H1 (cell line): ENCODE data around the gene UBN2. TPM values are rescaled to one million over a fixed set of nuclear protein-coding genes. Genes with fewer than 3 reads are reported as not detected.
"Not testable (repeated sequence)": the region's sequence is repeated elsewhere in the genome, so short reads cannot be mapped to it uniquely, and the experiment has no call there.

Experiments
- CTCF ChIA-PET: fragments of 300-600 bp; sonication (Branson Sonifier 250); formaldehyde crosslinking; loops from one replicate; lab custom pipeline; 2021; ENCODE audit not compliant: partially characterized antibody; lab: Charles Lee
- POLR2A ChIA-PET: fragments of 300-600 bp; sonication (Branson Sonifier 250); formaldehyde crosslinking; loops from one replicate; lab custom pipeline; 2021; ENCODE audit warnings: inconsistent platforms; ENCODE audit not compliant: partially characterized antibody; lab: Charles Lee
- DNase-seq, 2 experiments: peaks; one replicate each; pipeline versions ENCODE4 v3.0.0 to v3.0.0-alpha.2; 2010 to 2022; ENCODE audit warnings: low spot score in 2 of 2, low read depth in 1 of 2, mixed read lengths in 1 of 2
- FAIRE-seq: peaks from 2 replicates; lab custom pipeline; 2011; peaks lifted over from hg19 to GRCh38; lab: Jason Lieb, UNC
- H2AFZ ChIP-seq: 2 replicates; pipeline ENCODE4 v1.8.1; 2012; ENCODE audit warnings: low read length, inconsistent platforms
- H2AK5ac ChIP-seq: 2 replicates; pipeline ENCODE4 v1.6.1; 2013; ENCODE audit warnings: low read depth, low read length
- H2BK120ac ChIP-seq: replicated peaks from 2 replicates; pipeline ENCODE3; 2013; ENCODE audit warnings: low read depth, low read length, inconsistent platforms
- H2BK12ac ChIP-seq: 2 replicates; pipeline ENCODE4 v1.6.1; 2013; ENCODE audit warnings: low read depth, low read length
- H2BK15ac ChIP-seq: 2 replicates; pipeline ENCODE4 v1.6.1; 2013; ENCODE audit warnings: low read length
- H2BK20ac ChIP-seq: 2 replicates; pipeline ENCODE4 v1.6.1; 2013; ENCODE audit warnings: low read length
- H2BK5ac ChIP-seq: 2 replicates; pipeline ENCODE4 v1.6.1; 2013; ENCODE audit warnings: low read depth, low read length
- H3K14ac ChIP-seq: 2 replicates; pipeline ENCODE4 v1.6.1; 2013; ENCODE audit warnings: inconsistent platforms; ENCODE audit not compliant: insufficient read length
- H3K18ac ChIP-seq: 2 replicates; pipeline ENCODE4 v1.6.1; 2013; ENCODE audit warnings: low read length; ENCODE audit errors: extremely low read depth
- H3K23ac ChIP-seq: 2 replicates; pipeline ENCODE4 v1.6.1; 2013; ENCODE audit warnings: inconsistent platforms; ENCODE audit not compliant: insufficient read length
- H3K23me2 ChIP-seq: 2 replicates; pipeline ENCODE4 v1.6.1; 2013; ENCODE audit warnings: low read depth, low read length
- H3K27ac ChIP-seq: 2 replicates; pipeline ENCODE4 v1.6.1; 2011; ENCODE audit warnings: low read depth, low read length, inconsistent platforms
- H3K27me3 ChIP-seq, 4 experiments: replicated peaks in 1 of 4; 1 replicate in 1 of 4; 2 replicates in 3 of 4; pipeline versions ENCODE4 v1.6.1 to v1.8.1; 2011 to 2013; ENCODE audit warnings: low read length in 3 of 4, mild to moderate bottlenecking in 3 of 4, inconsistent platforms in 2 of 4, mixed read lengths in 2 of 4, moderate library complexity in 1 of 4; ENCODE audit not compliant: control insufficient read depth in 3 of 4, insufficient read depth in 3 of 4; ENCODE audit errors: extremely low read depth in 1 of 4
- H3K36me3 ChIP-seq, 4 experiments: 2 replicates each; pipeline versions ENCODE4 v1.6.1 to v1.8.1; 2011 to 2013; ENCODE audit warnings: mild to moderate bottlenecking in 4 of 4, low read length in 3 of 4, moderate library complexity in 2 of 4, control low read depth in 1 of 4, inconsistent platforms in 1 of 4; ENCODE audit not compliant: insufficient read depth in 4 of 4, control insufficient read depth in 2 of 4
- H3K4ac ChIP-seq: replicated peaks from 2 replicates; pipeline ENCODE3; 2013; ENCODE audit warnings: low read length, low read depth, mixed read lengths, inconsistent platforms; ENCODE audit not compliant: insufficient read length
- H3K4me1 ChIP-seq, 4 experiments: replicated peaks in 1 of 4; 1 replicate in 1 of 4; 2 replicates in 3 of 4; pipeline versions ENCODE4 v1.6.1 to v1.8.1; 2011 to 2013; ENCODE audit warnings: low read length in 3 of 4, inconsistent platforms in 2 of 4, mixed read lengths in 1 of 4; ENCODE audit not compliant: insufficient read depth in 4 of 4, control insufficient read depth in 3 of 4
- H3K4me2 ChIP-seq, 2 experiments: 2 replicates each; pipeline versions ENCODE4 v1.6.1 to v1.8.1; 2011 to 2013; ENCODE audit warnings: low read depth in 2 of 2, low read length in 2 of 2, control low read depth in 1 of 2, inconsistent platforms in 1 of 2, mild to moderate bottlenecking in 1 of 2; ENCODE audit not compliant: insufficient read depth in 1 of 2
- H3K4me3 ChIP-seq, 4 experiments: fragments of 200-600, 300-600 bp in 1 of 4; sonication (generic), shearing (Covaris generic), sonication (Bioruptor Twin) in 1 of 4; 2 replicates each; pipeline versions ENCODE4 v1.5.1 to v1.8.1; 2011 to 2016; ENCODE audit warnings: low read length in 4 of 4, low read depth in 3 of 4, control low read depth in 2 of 4, inconsistent platforms in 2 of 4, mild to moderate bottlenecking in 2 of 4, mixed read lengths in 1 of 4, moderate library complexity in 1 of 4; ENCODE audit not compliant: insufficient read depth in 2 of 4; ENCODE audit errors: extremely low read depth in 1 of 4
- H3K56ac ChIP-seq: replicated peaks from 2 replicates; pipeline ENCODE3; 2013; ENCODE audit warnings: low read depth, mild to moderate bottlenecking, mixed read lengths, low read length, inconsistent platforms; ENCODE audit not compliant: insufficient read length
- H3K79me1 ChIP-seq: 2 replicates; pipeline ENCODE4 v1.6.1; 2013; ENCODE audit warnings: low read depth, low read length, control low read depth
- H3K79me2 ChIP-seq, 2 experiments: 2 replicates each; pipeline versions ENCODE4 v1.6.1 to v1.8.1; 2012 to 2013; ENCODE audit warnings: low read length in 2 of 2, mild to moderate bottlenecking in 2 of 2, inconsistent platforms in 1 of 2; ENCODE audit not compliant: insufficient read depth in 2 of 2, control insufficient read depth in 1 of 2
- H3K9ac ChIP-seq, 4 experiments: replicated peaks in 1 of 4; 1 replicate in 1 of 4; 2 replicates in 3 of 4; pipeline versions ENCODE4 v1.6.1 to v1.8.1; 2011 to 2013; ENCODE audit warnings: low read depth in 3 of 4, low read length in 3 of 4, control low read depth in 2 of 4, mild to moderate bottlenecking in 2 of 4, moderate library complexity in 2 of 4, inconsistent platforms in 1 of 4; ENCODE audit errors: extremely low read depth in 1 of 4
- H3K9me3 ChIP-seq, 2 experiments: 2 replicates each; pipeline versions ENCODE4 v1.6.1 to v1.8.1; 2012 to 2013; ENCODE audit warnings: mild to moderate bottlenecking in 2 of 2, moderate library complexity in 2 of 2, control low read depth in 1 of 2, inconsistent platforms in 1 of 2, low read depth in 1 of 2, low read length in 1 of 2, mixed read lengths in 1 of 2; ENCODE audit not compliant: insufficient read depth in 2 of 2
- H4K20me1 ChIP-seq, 2 experiments: replicated peaks in 1 of 2; 2 replicates each; pipeline versions ENCODE3 to v1.8.1; 2011 to 2013; ENCODE audit warnings: inconsistent platforms in 2 of 2, low read length in 2 of 2, mild to moderate bottlenecking in 1 of 2; ENCODE audit not compliant: insufficient read depth in 2 of 2, control insufficient read depth in 1 of 2
- H4K5ac ChIP-seq: 2 replicates; pipeline ENCODE4 v1.6.1; 2013; ENCODE audit warnings: low read length, low read depth, mixed read lengths, inconsistent platforms; ENCODE audit not compliant: insufficient read length
- H4K8ac ChIP-seq: 2 replicates; pipeline ENCODE4 v1.8.0; 2013; ENCODE audit warnings: mild to moderate bottlenecking, moderate library complexity, low read length, inconsistent platforms; ENCODE audit not compliant: insufficient read depth; ENCODE audit errors: extremely low read depth
- H4K91ac ChIP-seq: replicated peaks from 2 replicates; pipeline ENCODE3; 2013; ENCODE audit warnings: low read length, mixed read lengths, inconsistent platforms; ENCODE audit not compliant: insufficient read length
- WGBS, 2 experiments: shearing (Covaris generic) in 1 of 2; methylation state at CpG; one replicate each; pipeline versions ENCODE4 v1.1.6 to v1.1.7; 2013 to 2015; ENCODE audit warnings: low lambda C conversion rate in 2 of 2, mixed read lengths in 2 of 2, inconsistent platforms in 1 of 2, low coverage in 1 of 2, missing lambda C conversion rate in 1 of 2; ENCODE audit not compliant: insufficient replicate concordance in 2 of 2, insufficient coverage in 1 of 2, insufficient read length in 1 of 2; ENCODE audit errors: extremely low coverage in 1 of 2, missing lambda C conversion rate in 1 of 2; 5-methylcytosine and 5-hydroxymethylcytosine counted together
- polyA plus RNA-seq, 7 experiments: library from polyadenylated mRNA; depleted of rRNA in 3 of 7; stranded (reverse) in 5 of 7; unstranded in 2 of 7; fragments of >200 nt in 5 of 7; fragments of 200-250 nt in 2 of 7; gene quantifications; 1 replicate in 5 of 7; 2 replicates in 1 of 7; 4 replicates in 1 of 7; pipeline versions ENCODE4 v1.2.1 to v1.2.3, GENCODE V29; 2011 to 2013; ENCODE audit warnings: missing spikeins in 2 of 7, mixed read lengths in 2 of 7
- total RNA-seq: library from RNA; stranded (reverse); fragmentation: NEBNext Ultra II Directional; extraction: Animal tissue kit (Norgen Biotek cat#: 25700); gene quantifications from 2 replicates; pipeline ENCODE4 v1.2.1, GENCODE V29; 2021

Gene UBN2
- total and polyA plus RNA-seq, 2 of the 8 experiments (the other 6 are each of a cell fraction or from before 2014, with no cell fraction given), result 4.1 to 39.6 TPM

DNA sequence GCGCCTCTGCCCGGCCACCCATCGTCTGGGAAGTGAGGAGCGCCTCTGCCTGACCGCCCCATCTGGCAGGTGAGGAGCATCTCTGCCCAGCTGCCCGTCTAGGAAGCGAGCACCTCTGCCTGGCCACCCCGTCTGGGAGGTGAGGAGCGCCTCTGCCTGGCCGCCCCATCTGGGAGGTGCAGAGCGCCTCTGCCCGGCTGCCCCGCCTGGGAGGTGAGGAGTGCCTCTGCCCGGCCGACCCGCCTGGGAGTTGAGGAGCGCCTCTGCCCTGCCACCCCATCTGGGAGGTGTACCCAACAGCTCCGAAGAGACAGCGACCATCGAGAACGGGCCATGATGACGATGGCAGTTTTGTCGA lies 4.9 kb upstream of the UBN2 start:
- H4K5ac ChIP-seq, H3K14ac ChIP-seq, H3K27ac ChIP-seq, POLR2A ChIA-PET, H3K79me1 ChIP-seq, H3K79me2 ChIP-seq, H3K23me2 ChIP-seq, CTCF ChIA-PET, FAIRE-seq, H3K23ac ChIP-seq, H4K91ac ChIP-seq, H2AFZ ChIP-seq, H2BK120ac ChIP-seq, DNase-seq, H2BK15ac ChIP-seq, H2BK20ac ChIP-seq, H4K20me1 ChIP-seq, H3K18ac ChIP-seq, H2BK5ac ChIP-seq, H3K56ac ChIP-seq, H3K27me3 ChIP-seq, H3K36me3 ChIP-seq, H2BK12ac ChIP-seq, H3K4ac ChIP-seq, H3K4me1 ChIP-seq, H2AK5ac ChIP-seq, H3K4me3 ChIP-seq, H4K8ac ChIP-seq, H3K9ac ChIP-seq, H3K4me2 ChIP-seq: not testable (repeated sequence)
- 95% methylated on average over 8 of the region's 23 CpGs; no CpG with 5 or more reads in 1 of the 2 experiments for WGBS, 2 experiments
- H3K9me3 ChIP-seq, result peaks cover 0 to 18% of the 10 kb centered on the region in 2 experiments; a peak in 3 of 4 replicates

DNA sequence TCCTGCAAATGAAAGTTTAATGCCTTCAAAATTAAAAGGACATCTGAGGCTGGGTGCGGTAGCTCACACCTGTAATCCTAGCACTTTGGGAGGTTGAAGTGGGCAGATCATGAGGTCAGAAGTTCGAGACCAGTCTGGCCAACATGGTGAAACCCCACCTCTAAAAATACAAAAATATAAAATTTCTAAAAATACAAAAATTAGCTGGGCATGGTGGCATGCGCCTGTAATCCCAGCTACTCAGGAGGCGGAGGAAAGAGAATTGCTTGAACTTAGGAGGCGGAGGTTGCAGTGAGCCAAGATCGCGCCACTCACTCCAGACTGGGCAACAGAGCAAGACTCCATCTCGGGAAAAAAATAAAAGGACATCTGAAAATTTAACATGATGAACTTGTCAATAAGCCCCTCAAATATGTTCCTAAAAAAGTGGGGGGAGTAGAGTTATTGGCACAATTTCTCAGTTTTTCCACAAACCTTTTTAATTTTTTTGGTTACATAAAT lies 4.0 kb upstream of the UBN2 start:
- FAIRE-seq, H3K36me3 ChIP-seq, DNase-seq, H3K4me3 ChIP-seq, H2AK5ac ChIP-seq, H2BK15ac ChIP-seq, H2BK5ac ChIP-seq, H3K79me2 ChIP-seq, H4K5ac ChIP-seq, H3K18ac ChIP-seq, H2BK120ac ChIP-seq, H4K91ac ChIP-seq, H3K4me2 ChIP-seq, H2BK12ac ChIP-seq, CTCF ChIA-PET, H3K27me3 ChIP-seq, H4K8ac ChIP-seq, H3K9ac ChIP-seq, H3K14ac ChIP-seq, H3K56ac ChIP-seq, H4K20me1 ChIP-seq, H3K27ac ChIP-seq, H3K23ac ChIP-seq, H3K4me1 ChIP-seq, H3K4ac ChIP-seq, POLR2A ChIA-PET, H3K23me2 ChIP-seq, H2AFZ ChIP-seq, H2BK20ac ChIP-seq, H3K79me1 ChIP-seq: not testable (repeated sequence)
- H3K9me3 ChIP-seq, result peaks cover 0 to 18% of the 10 kb centered on the region in 2 experiments; a peak in 3 of 4 replicates
- 91% methylated on average over 8 of the region's 8 CpGs; no CpG with 5 or more reads in 1 of the 2 experiments for WGBS, 2 experiments
